NCI-H524 (cell line): ENCODE measurements around the gene AANAT.
"Not testable (repeated sequence)": the region's sequence is repeated elsewhere in the genome, so short reads cannot be mapped to it uniquely, and the experiment has no call there.

Experiments
- DNase-seq, 2 experiments: peaks; one replicate each; lab custom pipeline; 2025; lab: John Stamatoyannopoulos, UW

Gene AANAT

GRCh38 chr17:76506408-76507345, 39.3 kb downstream of the AANAT start:
- DNase-seq = peak; percentile 85 to 94

GRCh38 chr17:76508472-76509063, 41.2 kb downstream of the AANAT start:
- not testable (repeated sequence) for DNase-seq

GRCh38 chr17:76510831-76511244, 43.4 kb downstream of the AANAT start:
- no peak for DNase-seq

- DNase-seq = no peak
Observed at GRCh38 chr17:76511668-76512365, 44.4 kb downstream of the AANAT start.

- DNase-seq = no peak
Observed at GRCh38 chr17:76512366-76513305, 45.2 kb downstream of the AANAT start.

- no peak for DNase-seq
Observed at GRCh38 chr17:76513306-76513692, 45.9 kb downstream of the AANAT start.

- not testable (repeated sequence) for DNase-seq
Observed at GRCh38 chr17:76514355-76514754, 47.0 kb downstream of the AANAT start.

GRCh38 chr17:76515274-76515949, 48.0 kb downstream of the AANAT start:
- DNase-seq = no peak

GRCh38 chr17:76517638-76518038, 50.2 kb downstream of the AANAT start:
- DNase-seq = no peak

GRCh38 chr17:76519048-76519966, 51.9 kb downstream of the AANAT start:
- no peak for DNase-seq
